Activated naive CD8-positive, alpha-beta T cell treated with anti-CD3 and anti-CD28 coated beads, Interleukin-2, amount 50 U/mL, for 24 hours (primary cell): ENCODE measurements around the gene AQP7.
"Not testable (repeated sequence)": the region's sequence is repeated elsewhere in the genome, so short reads cannot be mapped to it uniquely, and the experiment has no call there.

Source experiments
- ATAC-seq: fragments of 150-1000 bp; cut with Tn5 transposase; one replicate; pipeline ENCODE4 v1.10.0; 2021
- DNase-seq: peaks from one replicate; pipeline ENCODE4 v3.0.0; 2021
- H3K27ac Mint-ChIP-seq: one replicate; pipeline ENCODE4 v1.8.0; 2021; ENCODE audit warnings: mild to moderate bottlenecking, mixed read lengths
- H3K27me3 Mint-ChIP-seq: one replicate; pipeline ENCODE4 v1.8.0; 2021; ENCODE audit warnings: mixed read lengths
- H3K36me3 Mint-ChIP-seq: one replicate; pipeline ENCODE4 v1.8.0; 2021; ENCODE audit warnings: low read depth, mixed read lengths
- H3K4me1 Mint-ChIP-seq: one replicate; pipeline ENCODE4 v1.8.0; 2021; ENCODE audit warnings: mixed read lengths
- H3K4me3 Mint-ChIP-seq: one replicate; pipeline ENCODE4 v1.8.0; 2021; ENCODE audit warnings: mild to moderate bottlenecking, moderate library complexity, mixed read lengths
- H3K9me3 Mint-ChIP-seq: one replicate; pipeline ENCODE4 v1.8.0; 2021; ENCODE audit warnings: mixed read lengths

AQP7 gene

GRCh38 chr9:33402371-33402770 is at the start of gene AQP7:
Gene AQP7 (minus strand): TSS chr9:33402568. CDS start chr9:33401262, 1,306 bp downstream.
- DNase-seq, H3K27me3 Mint-ChIP-seq, H3K9me3 Mint-ChIP-seq, H3K27ac Mint-ChIP-seq, H3K4me3 Mint-ChIP-seq, H3K36me3 Mint-ChIP-seq, ATAC-seq, H3K4me1 Mint-ChIP-seq: not testable (repeated sequence)

GRCh38 chr9:33450621-33451146 is 48.3 kb upstream of the AQP7 start:
- Mint-ChIP-seq H3K4me3 (no peak overlapping the region), H3K27ac (no peak overlapping the region), H3K27me3 (no peaks in the 10 kb centered on the region), H3K9me3 (no peaks in the 10 kb centered on the region), H3K36me3 (no peaks in the 10 kb centered on the region), H3K4me1 (peaks cover 56% of the 10 kb centered on the region)
- no peak for DNase-seq
- no peak for ATAC-seq

GRCh38 chr9:33449715-33450114 is 47.3 kb upstream of the AQP7 start:
- H3K27ac Mint-ChIP-seq = no peak overlapping the region
- DNase-seq (no peak), ATAC-seq (no peak)
- no peak overlapping the region for H3K4me3 Mint-ChIP-seq
- no peaks in the 10 kb centered on the region for H3K36me3 Mint-ChIP-seq
- peaks cover 63% of the 10 kb centered on the region for H3K4me1 Mint-ChIP-seq
- no peaks in the 10 kb centered on the region for H3K27me3 Mint-ChIP-seq
- H3K9me3 Mint-ChIP-seq = no peaks in the 10 kb centered on the region

- DNase-seq (no peak), ATAC-seq (no peak)
- peaks cover 47% of the 10 kb centered on the region for H3K4me1 Mint-ChIP-seq
- H3K27ac Mint-ChIP-seq = peak overlapping the region; percentile 35
- no peaks in the 10 kb centered on the region for H3K27me3 Mint-ChIP-seq
- H3K4me3 Mint-ChIP-seq = peak overlapping the region; percentile 72
- no peaks in the 10 kb centered on the region for H3K9me3 Mint-ChIP-seq
- H3K36me3 Mint-ChIP-seq = no peaks in the 10 kb centered on the region
Observed at GRCh38 chr9:33447799-33448553, 45.6 kb upstream of the AQP7 start.

DNA sequence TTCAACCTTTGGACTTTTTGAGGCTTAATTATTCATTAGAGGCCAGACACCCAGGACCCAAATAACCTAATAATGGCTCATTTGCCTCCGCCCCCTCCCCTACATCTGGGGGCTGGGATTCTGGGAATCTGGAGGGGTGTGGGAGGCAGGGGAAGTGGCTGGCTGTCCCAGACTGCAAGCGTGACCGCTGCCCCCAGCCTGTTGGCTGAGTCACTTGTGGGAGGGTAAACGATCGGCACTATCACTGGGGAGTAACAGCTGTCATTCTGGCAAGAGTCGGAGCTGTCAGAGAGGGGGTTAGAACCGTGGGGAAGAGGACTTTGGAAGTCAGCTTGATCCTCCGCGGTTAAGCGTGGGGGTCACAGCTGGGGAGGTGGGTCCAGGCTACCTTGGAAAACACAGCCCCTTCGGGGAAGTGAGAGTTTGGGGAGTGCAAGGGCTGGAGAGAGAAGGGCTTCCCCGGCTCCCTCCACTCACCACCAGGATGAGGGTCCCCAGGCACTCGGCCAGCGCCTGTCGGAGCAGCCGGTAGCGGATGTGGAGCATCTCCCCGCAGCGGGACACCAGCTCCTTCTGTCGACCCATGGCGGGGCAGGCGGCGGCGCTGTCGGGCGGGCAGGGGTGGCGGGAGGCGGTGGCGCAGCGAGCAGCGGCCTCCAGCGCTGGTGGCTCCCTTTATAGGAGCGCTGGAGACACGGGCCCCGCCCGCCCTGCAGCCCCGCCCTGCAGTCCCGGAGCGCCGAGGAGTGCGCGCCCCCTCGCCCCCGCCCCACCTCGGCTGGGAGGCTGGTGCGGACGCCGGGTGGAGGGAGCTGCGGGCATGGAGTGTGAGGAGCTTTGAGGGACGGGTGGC is 44.8 kb upstream of the AQP7 start, which contains the start of gene AQP3:
Gene AQP3 (minus strand): TSS at position 648 of the 853 bp plus-strand sequence. CDS start 63 bp downstream, at position 585.
- Mint-ChIP-seq H3K9me3 (no peaks in the 10 kb centered on the region), H3K27me3 (no peaks in the 10 kb centered on the region), H3K36me3 (no peaks in the 10 kb centered on the region), H3K27ac (peak within 1 kb of the TSS; percentile 94), H3K4me3 (peak within 1 kb of the TSS; percentile 75), H3K4me1 (peaks cover 41% of the 10 kb centered on the region)
- ATAC-seq (peak; percentile 72), DNase-seq (peak; percentile 66)

DNA sequence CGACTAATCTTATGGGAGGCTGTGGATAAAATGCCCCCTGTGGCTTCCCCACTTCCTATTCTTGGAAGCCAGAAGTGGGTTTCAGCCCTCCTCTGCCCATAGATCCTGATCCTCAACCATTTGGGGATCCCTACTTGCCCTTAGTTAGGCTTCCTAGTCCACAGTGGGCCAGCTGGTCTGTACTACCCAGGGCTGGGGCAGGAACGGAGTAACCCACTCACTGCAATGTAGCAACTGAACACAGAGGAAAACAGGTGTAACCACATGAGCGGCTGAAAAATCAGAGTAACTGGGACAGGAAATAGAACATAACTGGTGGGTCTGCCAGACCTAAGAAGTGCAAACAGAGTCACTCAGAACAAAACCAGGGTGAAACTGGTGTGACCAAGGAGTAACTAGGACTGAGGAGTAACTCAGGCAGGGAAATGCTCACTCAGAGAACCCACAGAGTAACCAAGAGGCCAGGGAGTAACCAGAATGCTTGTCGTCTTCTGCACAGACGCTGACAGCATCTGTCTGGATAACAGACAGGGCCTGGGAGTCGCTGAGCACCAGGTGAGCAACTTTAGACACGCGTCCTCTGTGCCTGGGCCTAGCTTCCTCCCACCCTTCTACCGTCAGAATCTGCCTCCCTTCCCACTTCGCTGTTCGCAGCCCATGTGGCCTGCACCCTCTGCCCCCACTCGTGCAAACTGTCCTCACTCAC is 44.0 kb upstream of the AQP7 start:
- peak; percentile 44 for DNase-seq
- Mint-ChIP-seq H3K36me3 (no peaks in the 10 kb centered on the region), H3K4me1 (peaks cover 39% of the 10 kb centered on the region), H3K27ac (peak overlapping the region; percentile 94), H3K4me3 (peak overlapping the region; percentile 75), H3K9me3 (no peaks in the 10 kb centered on the region), H3K27me3 (no peaks in the 10 kb centered on the region)
- peak; percentile 86 for ATAC-seq

GRCh38 chr9:33445389-33446239 is 43.2 kb upstream of the AQP7 start:
- Mint-ChIP-seq H3K9me3 (no peaks in the 10 kb centered on the region), H3K27ac (peak overlapping the region; percentile 94), H3K27me3 (no peaks in the 10 kb centered on the region), H3K4me3 (no peak overlapping the region), H3K4me1 (peaks cover 39% of the 10 kb centered on the region), H3K36me3 (no peaks in the 10 kb centered on the region)
- ATAC-seq = no peak
- DNase-seq = no peak

GRCh38 chr9:33443464-33444154 is 41.2 kb upstream of the AQP7 start:
- H3K4me3 Mint-ChIP-seq = no peak overlapping the region
- ATAC-seq = no peak
- no peaks in the 10 kb centered on the region for H3K27me3 Mint-ChIP-seq
- no peak overlapping the region for H3K27ac Mint-ChIP-seq
- H3K4me1 Mint-ChIP-seq = peaks cover 37% of the 10 kb centered on the region
- no peaks in the 10 kb centered on the region for H3K36me3 Mint-ChIP-seq
- DNase-seq = no peak
- no peaks in the 10 kb centered on the region for H3K9me3 Mint-ChIP-seq

GRCh38 chr9:33443047-33443446 is 40.7 kb upstream of the AQP7 start:
- DNase-seq = no peak
- Mint-ChIP-seq H3K36me3 (no peaks in the 10 kb centered on the region), H3K27ac (no peak overlapping the region)

GRCh38 chr9:33442125-33442524 is 39.8 kb upstream of the AQP7 start:
- Mint-ChIP-seq H3K36me3 (no peaks in the 10 kb centered on the region), H3K9me3 (no peaks in the 10 kb centered on the region)

More at GRCh38 chr9:33443047-33443446, 40.7 kb upstream of the AQP7 start:
- Mint-ChIP-seq H3K4me1 (peaks cover 32% of the 10 kb centered on the region), H3K9me3 (no peaks in the 10 kb centered on the region), H3K4me3 (no peak overlapping the region), H3K27me3 (no peaks in the 10 kb centered on the region)
- ATAC-seq = no peak

GRCh38 chr9:33440609-33441008 is 38.2 kb upstream of the AQP7 start:
- ATAC-seq (peak; percentile 8), DNase-seq (no peak)
- Mint-ChIP-seq H3K27me3 (no peaks in the 10 kb centered on the region), H3K4me1 (peaks cover 14% of the 10 kb centered on the region), H3K9me3 (no peaks in the 10 kb centered on the region), H3K36me3 (no peaks in the 10 kb centered on the region), H3K27ac (peak overlapping the region; percentile 5), H3K4me3 (no peak overlapping the region)

More at GRCh38 chr9:33442125-33442524, 39.8 kb upstream of the AQP7 start:
- Mint-ChIP-seq H3K4me3 (no peak overlapping the region), H3K27me3 (no peaks in the 10 kb centered on the region), H3K27ac (no peak overlapping the region), H3K4me1 (peaks cover 29% of the 10 kb centered on the region)
- DNase-seq (no peak), ATAC-seq (no peak)

DNA sequence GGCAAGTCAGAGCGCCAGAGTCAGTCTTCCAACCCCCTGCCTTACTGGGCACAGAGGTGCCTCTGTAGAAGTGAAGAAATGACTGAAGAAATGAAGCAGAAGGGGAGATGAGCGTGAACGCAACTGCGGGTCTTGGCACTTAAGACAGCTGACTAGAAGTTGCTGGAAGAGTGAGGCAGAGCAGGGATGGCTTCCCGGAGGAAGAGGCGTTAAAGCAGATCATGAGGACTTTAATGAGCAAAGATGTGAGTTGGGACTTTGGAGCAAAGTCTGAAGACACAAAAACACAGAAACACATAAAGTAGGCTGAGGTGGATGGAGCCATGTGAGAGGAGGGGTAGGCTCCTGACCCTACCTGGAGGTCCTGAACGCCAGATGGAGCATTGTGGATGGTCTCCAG is 37.8 kb upstream of the AQP7 start:
- H3K4me3 Mint-ChIP-seq = no peak overlapping the region
- no peaks in the 10 kb centered on the region for H3K27me3 Mint-ChIP-seq
- peaks cover 9% of the 10 kb centered on the region for H3K4me1 Mint-ChIP-seq
- no peak for ATAC-seq
- H3K36me3 Mint-ChIP-seq = no peaks in the 10 kb centered on the region
- H3K9me3 Mint-ChIP-seq = no peaks in the 10 kb centered on the region
- no peak for DNase-seq
- H3K27ac Mint-ChIP-seq = peak overlapping the region; percentile 5

DNA sequence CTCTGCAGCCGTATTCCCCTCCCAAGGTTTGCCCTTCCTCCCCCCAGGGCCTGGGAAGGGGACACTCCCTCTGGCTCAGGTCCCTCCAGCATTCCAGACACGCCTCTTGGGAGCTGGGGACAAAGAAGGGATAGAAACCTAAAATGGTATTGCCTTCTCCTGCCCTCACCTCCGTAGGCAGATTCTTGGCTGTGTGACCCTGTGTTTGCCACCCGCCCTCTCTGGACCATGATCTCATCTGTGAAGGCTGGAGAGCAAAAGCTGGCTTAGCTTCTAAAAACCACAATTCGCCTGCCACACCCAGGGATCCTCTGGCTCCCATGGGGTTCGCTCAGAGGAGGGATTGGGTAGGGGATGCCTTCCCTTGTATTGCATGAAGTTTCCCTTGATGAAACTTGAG is 37.4 kb upstream of the AQP7 start:
- Mint-ChIP-seq H3K27me3 (no peaks in the 10 kb centered on the region), H3K9me3 (no peaks in the 10 kb centered on the region), H3K4me1 (peaks cover 5% of the 10 kb centered on the region), H3K36me3 (no peaks in the 10 kb centered on the region), H3K4me3 (no peak overlapping the region), H3K27ac (no peak overlapping the region)
- DNase-seq (no peak), ATAC-seq (no peak)
